Stimulated activated CD8-positive, alpha-beta memory T cell treated with anti-CD3 and anti-CD28 coated beads, Interleukin-15, amount 100 ng/mL, for 24 hours (primary cell): ENCODE results near the gene SSPN.

Experiments used
- DNase-seq: peaks from one replicate; pipeline ENCODE4 v3.0.0-alpha.2; 2020; ENCODE audit warnings: low read depth

The SSPN gene

GRCh38 chr12:26266881-26267280, 71.5 kb downstream of the SSPN start:
- DNase-seq = no peak

GRCh38 chr12:26268841-26269561, 73.6 kb downstream of the SSPN start:
- DNase-seq = no peak

- DNase-seq = no peak
These were observed 74.3 kb downstream of the SSPN start for GRCh38 chr12:26269562-26270284.

GRCh38 chr12:26271024-26271423, 75.7 kb downstream of the SSPN start:
- DNase-seq = no peak

GRCh38 chr12:26271889-26272492, 76.6 kb downstream of the SSPN start:
- DNase-seq = no peak

- DNase-seq = no peak
These were observed 77.5 kb downstream of the SSPN start for GRCh38 chr12:26272851-26273250.

- no peak for DNase-seq
These were observed 78.4 kb downstream of the SSPN start for GRCh38 chr12:26273811-26274210.

GRCh38 chr12:26274441-26275312, 79.3 kb downstream of the SSPN start:
- DNase-seq = peak; percentile 3

GRCh38 chr12:26275313-26276131, 80.1 kb downstream of the SSPN start:
- DNase-seq = no peak

GRCh38 chr12:26276709-26277108, 81.3 kb downstream of the SSPN start:
- DNase-seq = no peak

GRCh38 chr12:26277506-26278246, 82.3 kb downstream of the SSPN start:
- DNase-seq = no peak

GRCh38 chr12:26278266-26278665, 82.9 kb downstream of the SSPN start:
- no peak for DNase-seq

GRCh38 chr12:26278666-26279065, 83.3 kb downstream of the SSPN start:
- DNase-seq = no peak

- DNase-seq = no peak
These were observed 83.7 kb downstream of the SSPN start for GRCh38 chr12:26279091-26279490.

GRCh38 chr12:26279908-26280307, 84.5 kb downstream of the SSPN start:
- no peak for DNase-seq

- no peak for DNase-seq
These were observed 85.5 kb downstream of the SSPN start for GRCh38 chr12:26280869-26281268.

GRCh38 chr12:26281320-26281719, 85.9 kb downstream of the SSPN start:
- DNase-seq = no peak

- no peak for DNase-seq
These were observed 87.1 kb downstream of the SSPN start for GRCh38 chr12:26282339-26282940.

GRCh38 chr12:26283046-26283445, 87.7 kb downstream of the SSPN start:
- no peak for DNase-seq

- no peak for DNase-seq
These were observed 88.2 kb downstream of the SSPN start for GRCh38 chr12:26283617-26284016.
